C4-2B (cell line): ENCODE results near the gene PARPBP.

Source experiments
- ZFX ChIP-seq: fragments of 450-650 bp; IDR thresholded peaks from 2 replicates; pipeline ENCODE4 v1.6.1; 2017
- TF ChIP-seq, protein P1 (sequence below): fragments of 450-650 bp; conservative IDR thresholded peaks from 2 replicates; pipeline ENCODE4 v1.5.1; 2017; ENCODE audit warnings: mild to moderate bottlenecking

DNA sequence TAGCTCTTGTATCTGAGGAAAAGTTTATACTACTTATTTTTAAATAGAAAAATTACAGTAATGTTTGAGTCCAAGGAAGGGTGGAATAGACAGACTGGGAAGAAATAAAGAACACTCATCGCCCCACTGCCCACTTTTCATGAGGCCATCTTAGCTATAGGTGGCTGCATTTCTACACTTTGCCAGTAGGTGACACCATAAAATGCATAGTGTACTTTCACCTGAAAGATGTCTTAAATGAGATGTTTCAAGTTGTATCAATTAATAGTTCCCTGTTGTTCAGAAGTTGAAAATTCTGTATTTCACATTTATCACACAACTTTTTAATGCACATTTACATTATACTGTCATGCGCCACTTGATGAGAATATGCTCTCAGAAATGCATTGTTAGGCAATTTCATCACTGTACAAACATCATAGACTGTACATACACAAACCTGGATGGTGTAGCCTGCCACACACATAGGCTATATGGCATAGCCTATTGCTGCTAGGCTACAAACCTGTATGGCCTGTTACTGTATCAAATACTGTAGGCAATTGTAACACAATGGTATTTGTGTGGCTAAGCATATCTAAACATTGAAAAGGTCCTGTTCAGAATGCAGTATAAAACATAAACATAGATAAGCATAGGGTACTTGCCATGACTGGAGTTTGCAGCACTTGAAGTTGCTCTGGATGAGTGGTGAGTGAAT is 50.1 kb downstream of the PARPBP start:
- TF ChIP-seq, protein P1, sequence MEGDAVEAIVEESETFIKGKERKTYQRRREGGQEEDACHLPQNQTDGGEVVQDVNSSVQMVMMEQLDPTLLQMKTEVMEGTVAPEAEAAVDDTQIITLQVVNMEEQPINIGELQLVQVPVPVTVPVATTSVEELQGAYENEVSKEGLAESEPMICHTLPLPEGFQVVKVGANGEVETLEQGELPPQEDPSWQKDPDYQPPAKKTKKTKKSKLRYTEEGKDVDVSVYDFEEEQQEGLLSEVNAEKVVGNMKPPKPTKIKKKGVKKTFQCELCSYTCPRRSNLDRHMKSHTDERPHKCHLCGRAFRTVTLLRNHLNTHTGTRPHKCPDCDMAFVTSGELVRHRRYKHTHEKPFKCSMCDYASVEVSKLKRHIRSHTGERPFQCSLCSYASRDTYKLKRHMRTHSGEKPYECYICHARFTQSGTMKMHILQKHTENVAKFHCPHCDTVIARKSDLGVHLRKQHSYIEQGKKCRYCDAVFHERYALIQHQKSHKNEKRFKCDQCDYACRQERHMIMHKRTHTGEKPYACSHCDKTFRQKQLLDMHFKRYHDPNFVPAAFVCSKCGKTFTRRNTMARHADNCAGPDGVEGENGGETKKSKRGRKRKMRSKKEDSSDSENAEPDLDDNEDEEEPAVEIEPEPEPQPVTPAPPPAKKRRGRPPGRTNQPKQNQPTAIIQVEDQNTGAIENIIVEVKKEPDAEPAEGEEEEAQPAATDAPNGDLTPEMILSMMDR: peak; percentile 86
- TF ChIP-seq ZFX: no peak
